COLO829 (cell line): ENCODE data around the gene SLC44A5.
"Not testable (repeated sequence)": the region's sequence is repeated elsewhere in the genome, so short reads cannot be mapped to it uniquely, and the experiment has no call there.

ENCODE experiments used
- DNase-seq: peaks from one replicate; pipeline ENCODE4 v3.0.0; 2012; ENCODE audit warnings: low spot score

SLC44A5 gene

GRCh38 chr1:75449998-75450397 is 160.9 kb downstream of the SLC44A5 start:
- DNase-seq, result no peak

GRCh38 chr1:75444220-75444619 is 166.7 kb downstream of the SLC44A5 start:
- DNase-seq, result no peak

- no peak for DNase-seq
Observed at GRCh38 chr1:75440274-75440673, 170.6 kb downstream of the SLC44A5 start.

- no peak for DNase-seq
Observed at GRCh38 chr1:75438355-75438754, 172.6 kb downstream of the SLC44A5 start.

- DNase-seq, result no peak
Observed at GRCh38 chr1:75431843-75432242, 179.1 kb downstream of the SLC44A5 start.

GRCh38 chr1:75430526-75430925 is 180.4 kb downstream of the SLC44A5 start:
- no peak for DNase-seq

- DNase-seq, result no peak
Observed at GRCh38 chr1:75426688-75427087, 184.2 kb downstream of the SLC44A5 start.

- DNase-seq, result no peak
Observed at GRCh38 chr1:75425001-75425650, 185.8 kb downstream of the SLC44A5 start.

- DNase-seq, result no peak
Observed at GRCh38 chr1:75423616-75424015, 187.3 kb downstream of the SLC44A5 start.

- DNase-seq, result no peak
Observed at GRCh38 chr1:75423136-75423535, 187.8 kb downstream of the SLC44A5 start.

GRCh38 chr1:75421371-75421770 is 189.5 kb downstream of the SLC44A5 start:
- DNase-seq, result no peak

- DNase-seq, result no peak
Observed at GRCh38 chr1:75415187-75415586, 195.7 kb downstream of the SLC44A5 start.

- DNase-seq, result peak; percentile 17
Observed at GRCh38 chr1:75412616-75413015, 198.3 kb downstream of the SLC44A5 start.

GRCh38 chr1:75404681-75405080 is 206.2 kb downstream of the SLC44A5 start:
- not testable (repeated sequence) for DNase-seq

GRCh38 chr1:75403147-75403646 is 207.7 kb downstream of the SLC44A5 start:
- DNase-seq, result not testable (repeated sequence)

GRCh38 chr1:75400716-75401115 is 210.2 kb downstream of the SLC44A5 start:
- DNase-seq, result no peak

GRCh38 chr1:75396745-75397144 is 214.2 kb downstream of the SLC44A5 start:
- DNase-seq, result no peak

GRCh38 chr1:75396260-75396659 is 214.7 kb downstream of the SLC44A5 start:
- DNase-seq, result no peak

- no peak for DNase-seq
Observed at GRCh38 chr1:75394386-75395139, 216.4 kb downstream of the SLC44A5 start.

GRCh38 chr1:75392278-75392677 is 218.6 kb downstream of the SLC44A5 start:
- DNase-seq, result no peak

- not testable (repeated sequence) for DNase-seq
Observed at GRCh38 chr1:75375476-75376447, 235.2 kb downstream of the SLC44A5 start.

- no peak for DNase-seq
Observed at GRCh38 chr1:75373542-75374159, 237.3 kb downstream of the SLC44A5 start.
